Right lobe of liver (tissue), 4 donors: ENCODE results near the gene RAB3B.

ENCODE experiments used
- POLR2A ChIP-seq: fragments of 450-650 bp; IDR thresholded peaks from one replicate; pipeline ENCODE4 v1.6.1; 2017; ENCODE audit warnings: antibody characterized with exemption, mild to moderate bottlenecking
- TF ChIP-seq, protein P1 (sequence below), 4 donors: fragments of 200-600 bp in 3 of 4; fragments of 450-650 bp in 1 of 4; IDR thresholded peaks; one replicate each; pipeline versions ENCODE4 v1.5.1 to v1.8.0; 2016 to 2022; ENCODE audit warnings: antibody characterized with exemption in 4 of 4, mild to moderate bottlenecking in 2 of 4
- donor health status: DM: no; HTN: no; CAD: no.
- donor health status: DM: no; HTN: no; CAD: no.
- donor health status: DM: no; HTN: yes; CAD: no.

DNA sequence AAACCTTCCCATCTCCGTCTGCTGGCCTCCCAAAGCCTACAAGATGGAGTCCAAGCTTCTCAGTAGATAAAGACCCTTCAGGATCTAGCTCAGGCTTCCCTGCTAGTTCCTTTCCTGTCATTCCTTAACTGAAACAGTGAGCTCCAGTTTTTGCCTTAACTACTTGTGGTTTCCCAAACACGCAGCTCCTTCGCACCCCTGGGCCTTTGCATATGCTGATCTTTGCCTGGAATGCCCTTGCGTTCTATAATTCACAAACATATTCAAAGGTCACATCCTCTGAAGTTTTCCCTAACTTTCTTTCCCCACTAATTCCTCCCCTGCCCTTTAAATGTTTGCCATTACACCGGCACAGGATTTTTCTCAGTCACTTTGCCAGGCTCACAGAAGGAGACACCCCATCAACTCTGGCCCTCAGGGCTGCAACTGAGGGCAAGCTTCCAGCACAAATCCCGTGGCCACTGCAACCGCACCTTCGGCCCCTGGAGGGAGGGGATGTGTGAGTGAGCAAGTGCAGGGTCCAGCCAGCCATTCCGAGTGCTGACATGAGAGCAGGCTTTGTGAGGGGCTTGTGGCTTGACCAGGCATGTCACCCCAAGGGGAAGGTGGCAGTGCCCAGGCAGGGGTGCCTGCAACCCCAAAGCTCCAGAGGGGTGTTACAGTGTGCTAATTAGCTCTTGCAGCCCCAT lies 41.3 kb downstream of the RAB3B start:
- TF ChIP-seq, protein P1, sequence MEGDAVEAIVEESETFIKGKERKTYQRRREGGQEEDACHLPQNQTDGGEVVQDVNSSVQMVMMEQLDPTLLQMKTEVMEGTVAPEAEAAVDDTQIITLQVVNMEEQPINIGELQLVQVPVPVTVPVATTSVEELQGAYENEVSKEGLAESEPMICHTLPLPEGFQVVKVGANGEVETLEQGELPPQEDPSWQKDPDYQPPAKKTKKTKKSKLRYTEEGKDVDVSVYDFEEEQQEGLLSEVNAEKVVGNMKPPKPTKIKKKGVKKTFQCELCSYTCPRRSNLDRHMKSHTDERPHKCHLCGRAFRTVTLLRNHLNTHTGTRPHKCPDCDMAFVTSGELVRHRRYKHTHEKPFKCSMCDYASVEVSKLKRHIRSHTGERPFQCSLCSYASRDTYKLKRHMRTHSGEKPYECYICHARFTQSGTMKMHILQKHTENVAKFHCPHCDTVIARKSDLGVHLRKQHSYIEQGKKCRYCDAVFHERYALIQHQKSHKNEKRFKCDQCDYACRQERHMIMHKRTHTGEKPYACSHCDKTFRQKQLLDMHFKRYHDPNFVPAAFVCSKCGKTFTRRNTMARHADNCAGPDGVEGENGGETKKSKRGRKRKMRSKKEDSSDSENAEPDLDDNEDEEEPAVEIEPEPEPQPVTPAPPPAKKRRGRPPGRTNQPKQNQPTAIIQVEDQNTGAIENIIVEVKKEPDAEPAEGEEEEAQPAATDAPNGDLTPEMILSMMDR (IDR thresholded peaks at IDR 0.05) = no peak
- no peak for TF ChIP-seq POLR2A
